Urinary bladder (tissue), 4 donors: ENCODE measurements around the gene NLRX1. TPM values are rescaled to one million over a fixed set of nuclear protein-coding genes. Genes with fewer than 3 reads are reported as not detected.
"Not testable (repeated sequence)": the region's sequence is repeated elsewhere in the genome, so short reads cannot be mapped to it uniquely, and the experiment has no call there.

Experiments
- DNase-seq: peaks from one replicate; pipeline ENCODE4 v3.0.0-alpha.2; 2015; ENCODE audit errors: extremely low spot score
- H3K27ac ChIP-seq: one replicate; pipeline ENCODE4 v1.5.1; 2013; ENCODE audit warnings: low read depth, mild to moderate bottlenecking, moderate library complexity
- H3K36me3 ChIP-seq: one replicate; pipeline ENCODE4 v1.6.1; 2013; ENCODE audit warnings: mild to moderate bottlenecking, moderate library complexity; ENCODE audit not compliant: insufficient read depth
- H3K4me1 ChIP-seq: one replicate; pipeline ENCODE4 v1.6.1; 2013; ENCODE audit warnings: mild to moderate bottlenecking, moderate library complexity; ENCODE audit not compliant: insufficient read depth
- H3K4me3 ChIP-seq: one replicate; pipeline ENCODE4 v1.5.1; 2013; ENCODE audit warnings: low read depth, low read length
- WGBS: extraction: QIAGEN DNeasy Blood & Tissue Kit; methylation state at CpG from one replicate; pipeline ENCODE4 v1.1.7; 2013; 5-methylcytosine and 5-hydroxymethylcytosine counted together
- polyA plus RNA-seq: library from polyadenylated mRNA; stranded (reverse); fragments of 200-250 nt; gene quantifications from one replicate; pipeline ENCODE4 v1.2.3, GENCODE V29; 2013
- total RNA-seq: library from RNA; depleted of rRNA; stranded (reverse); fragments of >200 nt; gene quantifications from one replicate; pipeline ENCODE4 v1.2.3, GENCODE V29; 2014
- donor health status: healthy with polysubstance abuse.
- donor health status: healthy.

Gene NLRX1
- total and polyA plus RNA-seq, 2 donors: 11.7 to 24.3 TPM

- 81% methylated on average over 6 of the region's 6 CpGs for WGBS
- Histone ChIP-seq H3K27ac (no peak overlapping the region), H3K4me3 (no peak overlapping the region), H3K4me1 (no peaks in the 10 kb centered on the region), H3K36me3 (no peaks in the 10 kb centered on the region)
- no peak for DNase-seq
Observed at GRCh38 chr11:119198925-119199324, 30.4 kb downstream of the NLRX1 start.

- not testable (repeated sequence) for H3K4me3 ChIP-seq, H3K36me3 ChIP-seq, DNase-seq, H3K27ac ChIP-seq, H3K4me1 ChIP-seq
- WGBS: 77% methylated on average over 5 of the region's 5 CpGs
Observed at GRCh38 chr11:119201236-119201635, 32.7 kb downstream of the NLRX1 start.

- Histone ChIP-seq H3K36me3 (no peaks in the 10 kb centered on the region), H3K27ac (no peak overlapping the region), H3K4me1 (no peaks in the 10 kb centered on the region), H3K4me3 (no peak overlapping the region)
- no peak for DNase-seq
- WGBS: 85% methylated on average over 7 of the region's 7 CpGs
Observed at GRCh38 chr11:119202554-119202953, 34.0 kb downstream of the NLRX1 start.

- Histone ChIP-seq H3K4me3 (no peak overlapping the region), H3K4me1 (no peaks in the 10 kb centered on the region), H3K36me3 (no peaks in the 10 kb centered on the region), H3K27ac (no peak overlapping the region)
- DNase-seq: no peak
- WGBS: 96% methylated on average over 9 of the region's 9 CpGs
Observed at GRCh38 chr11:119204066-119204465, 35.5 kb downstream of the NLRX1 start.

GRCh38 chr11:119205080-119205479, 36.6 kb downstream of the NLRX1 start:
- no peak overlapping the region for H3K4me3 ChIP-seq
- DNase-seq: no peak
- H3K4me1 ChIP-seq: no peaks in the 10 kb centered on the region
- H3K27ac ChIP-seq: no peak overlapping the region
- 48% methylated on average over 10 of the region's 10 CpGs for WGBS
- no peaks in the 10 kb centered on the region for H3K36me3 ChIP-seq

- Histone ChIP-seq H3K36me3 (no peaks in the 10 kb centered on the region), H3K4me3 (peak within 1 kb of the TSS; percentile 89), H3K27ac (peak within 1 kb of the TSS; percentile 93), H3K4me1 (no peaks in the 10 kb centered on the region)
- WGBS: under 1% methylated on average over 88 of the region's 88 CpGs
- peak; percentile 84 for DNase-seq
Observed at GRCh38 chr11:119205574-119206510, 37.3 kb downstream of the NLRX1 start, which contains the start of gene CBL. TSS of gene CBL (plus strand) at chr11:119206339. CDS start at chr11:119206418, 79 bp downstream.

- Histone ChIP-seq H3K4me1 (no peaks in the 10 kb centered on the region), H3K27ac (peak overlapping the region; percentile 93), H3K36me3 (no peaks in the 10 kb centered on the region), H3K4me3 (peak overlapping the region; percentile 89)
- WGBS: 1% methylated on average over 41 of the region's 41 CpGs
- no peak for DNase-seq
Observed at GRCh38 chr11:119206511-119207414, 38.2 kb downstream of the NLRX1 start.

- Histone ChIP-seq H3K27ac (no peak overlapping the region), H3K36me3 (no peaks in the 10 kb centered on the region), H3K4me3 (peak overlapping the region; percentile 89), H3K4me1 (no peaks in the 10 kb centered on the region)
- DNase-seq: no peak
- 25% methylated on average over 11 of the region's 11 CpGs for WGBS
Observed at GRCh38 chr11:119207415-119207960, 39.0 kb downstream of the NLRX1 start.

- H3K27ac ChIP-seq: no peak overlapping the region
- H3K4me1 ChIP-seq: no peaks in the 10 kb centered on the region
- no peaks in the 10 kb centered on the region for H3K36me3 ChIP-seq
- no peak overlapping the region for H3K4me3 ChIP-seq
- no peak for DNase-seq
- 85% methylated on average over 7 of the region's 7 CpGs for WGBS
Observed at GRCh38 chr11:119209186-119209585, 40.7 kb downstream of the NLRX1 start.

GRCh38 chr11:119210050-119210449, 41.5 kb downstream of the NLRX1 start:
- 90% methylated on average over 3 of the region's 3 CpGs for WGBS

GRCh38 chr11:119218141-119218878, 49.8 kb downstream of the NLRX1 start:
- H3K27ac ChIP-seq: no peak overlapping the region
- DNase-seq: no peak
- 89% methylated on average over 8 of the region's 8 CpGs for WGBS
- no peaks in the 10 kb centered on the region for H3K36me3 ChIP-seq
- H3K4me1 ChIP-seq: no peaks in the 10 kb centered on the region
- no peak overlapping the region for H3K4me3 ChIP-seq

More at GRCh38 chr11:119210050-119210449, 41.5 kb downstream of the NLRX1 start:
- DNase-seq: no peak
- Histone ChIP-seq H3K4me3 (no peak overlapping the region), H3K27ac (no peak overlapping the region), H3K4me1 (no peaks in the 10 kb centered on the region), H3K36me3 (no peaks in the 10 kb centered on the region)

- no peaks in the 10 kb centered on the region for H3K36me3 ChIP-seq
- WGBS: 6% methylated on average over 2 of the region's 2 CpGs
- no peak for DNase-seq
- no peaks in the 10 kb centered on the region for H3K4me1 ChIP-seq
- no peak overlapping the region for H3K27ac ChIP-seq
- H3K4me3 ChIP-seq: no peak overlapping the region
Observed at GRCh38 chr11:119222308-119222707, 53.8 kb downstream of the NLRX1 start.

GRCh38 chr11:119222891-119223290, 54.4 kb downstream of the NLRX1 start:
- Histone ChIP-seq H3K27ac (no peak overlapping the region), H3K36me3 (no peaks in the 10 kb centered on the region), H3K4me3 (no peak overlapping the region), H3K4me1 (no peaks in the 10 kb centered on the region)
- 96% methylated on average over 5 of the region's 5 CpGs for WGBS
- DNase-seq: no peak
